HG02870 (cell line): ENCODE measurements around the gene MARK4.

ENCODE experiments used
- ATAC-seq: cut with Tn5 transposase; IDR thresholded peaks from one replicate; pipeline ENCODE4 v1.9.1; 2021; ENCODE audit warnings: mild to moderate bottlenecking, moderate library complexity; ENCODE audit not compliant: unreplicated experiment

The MARK4 gene

GRCh38 chr19:45354241-45354842 lies 103.3 kb downstream of the MARK4 start:
- no peak for ATAC-seq
